Myocyte (in vitro differentiated cells): ENCODE measurements around the gene ESYT1. TPM values are rescaled to one million over a fixed set of nuclear protein-coding genes. Genes with fewer than 3 reads are reported as not detected.

Experiments used
- DNase-seq: peaks from one replicate; pipeline ENCODE4 v3.0.0-alpha.2; 2012; ENCODE audit warnings: low read depth
- polyA plus RNA-seq: library from polyadenylated mRNA; unstranded; fragments of >200 nt; gene quantifications from one replicate; pipeline ENCODE4 v1.2.1, GENCODE V29; 2012; ENCODE audit warnings: missing spikeins
- total RNA-seq: library from RNA; depleted of rRNA; stranded (reverse); fragments of >200 nt; gene quantifications from 2 replicates; pipeline ENCODE4 v1.2.3, GENCODE V29; 2014

ESYT1 gene
- 442 and 481 TPM in 2 replicates for total RNA-seq
- polyA plus RNA-seq = 152 TPM

DNA sequence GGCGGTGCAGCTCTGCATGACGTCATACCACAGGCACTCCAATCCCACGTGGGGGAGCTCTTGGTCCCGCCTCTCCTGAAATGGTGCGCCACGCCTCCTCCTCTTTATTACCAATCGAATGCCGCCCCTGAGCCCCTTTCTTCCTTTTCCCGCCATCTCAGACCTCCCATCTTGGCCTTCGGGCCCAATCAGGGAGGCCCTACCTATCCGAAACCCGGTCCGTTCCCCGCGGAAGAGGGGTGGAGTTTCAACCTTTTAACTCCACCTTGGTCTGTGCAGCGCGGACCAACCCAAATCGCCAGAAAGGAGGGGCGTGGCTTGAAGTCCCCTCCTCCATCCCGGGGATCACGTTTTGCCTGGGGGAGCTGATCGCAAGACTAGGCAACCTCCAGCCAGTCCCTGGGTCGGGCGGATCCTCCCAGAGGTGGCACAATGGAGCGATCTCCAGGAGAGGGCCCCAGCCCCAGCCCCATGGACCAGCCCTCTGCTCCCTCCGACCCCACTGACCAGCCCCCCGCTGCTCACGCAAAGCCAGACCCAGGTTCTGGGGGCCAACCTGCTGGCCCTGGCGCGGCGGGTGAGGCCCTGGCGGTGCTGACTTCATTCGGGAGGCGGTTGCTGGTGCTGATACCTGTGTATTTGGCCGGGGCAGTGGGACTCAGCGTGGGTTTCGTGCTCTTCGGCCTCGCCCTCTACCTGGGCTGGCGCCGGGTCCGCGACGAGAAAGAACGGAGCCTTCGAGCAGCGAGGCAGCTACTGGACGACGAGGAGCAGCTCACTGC is at the start of gene ESYT1:
Gene ESYT1 (plus strand): TSS at position 380 of the 782 bp plus-strand sequence. CDS start 53 bp downstream, at position 433.
- peak; percentile 100 for DNase-seq

DNA sequence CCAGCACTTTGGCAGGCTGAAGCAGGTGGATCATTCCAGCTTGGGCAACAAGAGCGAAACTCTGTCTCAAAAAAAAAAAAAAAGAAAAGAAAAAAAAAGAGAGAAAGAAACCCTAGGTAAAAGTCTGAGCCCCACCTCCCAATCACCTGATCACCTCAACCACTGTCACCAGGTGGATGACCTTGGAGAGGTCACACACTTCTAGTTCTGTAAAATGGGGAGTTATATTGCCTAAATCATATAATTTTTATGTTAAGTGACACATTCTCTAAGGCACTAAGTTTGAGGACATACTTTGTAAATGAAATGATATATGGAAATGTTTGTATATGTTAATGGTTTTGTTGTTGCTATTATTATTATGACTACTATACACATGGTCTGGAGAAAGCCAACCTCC is 49.6 kb upstream of the ESYT1 start:
- no peak for DNase-seq

GRCh38 chr12:56078931-56079722 is 48.9 kb upstream of the ESYT1 start:
- peak; percentile 92 for DNase-seq

- peak; percentile 92 for DNase-seq
Observed at GRCh38 chr12:56079723-56080555, 48.1 kb upstream of the ESYT1 start, which contains the start of gene ERBB3. Gene ERBB3, plus strand, starts transcription at chr12:56080165. Its CDS starts 136 bp downstream, at chr12:56080301.

- peak; percentile 62 for DNase-seq
Observed at GRCh38 chr12:56080556-56081138, 47.4 kb upstream of the ESYT1 start.

GRCh38 chr12:56081393-56082347 is 46.4 kb upstream of the ESYT1 start:
- peak; percentile 96 for DNase-seq

GRCh38 chr12:56082382-56082781 is 45.7 kb upstream of the ESYT1 start:
- DNase-seq = peak; percentile 49

DNA sequence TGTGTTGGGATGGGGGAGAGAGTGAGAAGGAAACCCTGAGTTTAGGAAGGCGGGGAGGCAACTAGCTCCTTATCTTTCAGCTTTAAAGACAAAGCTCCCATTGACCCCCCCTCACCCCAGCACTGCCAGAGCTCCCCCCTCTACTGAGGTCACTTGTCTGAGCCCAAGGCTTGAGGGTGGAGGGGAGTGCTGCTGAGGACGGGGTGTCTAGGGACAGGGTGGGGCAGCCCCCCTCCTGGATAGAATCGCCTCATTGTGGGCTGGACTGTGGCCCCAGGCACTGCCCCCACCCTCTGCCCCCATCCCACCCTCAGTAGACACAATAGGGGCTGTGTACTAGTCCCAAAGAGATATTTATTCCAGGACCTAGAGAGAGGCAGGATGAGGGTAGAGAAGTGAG is 45.1 kb upstream of the ESYT1 start:
- DNase-seq = no peak

DNA sequence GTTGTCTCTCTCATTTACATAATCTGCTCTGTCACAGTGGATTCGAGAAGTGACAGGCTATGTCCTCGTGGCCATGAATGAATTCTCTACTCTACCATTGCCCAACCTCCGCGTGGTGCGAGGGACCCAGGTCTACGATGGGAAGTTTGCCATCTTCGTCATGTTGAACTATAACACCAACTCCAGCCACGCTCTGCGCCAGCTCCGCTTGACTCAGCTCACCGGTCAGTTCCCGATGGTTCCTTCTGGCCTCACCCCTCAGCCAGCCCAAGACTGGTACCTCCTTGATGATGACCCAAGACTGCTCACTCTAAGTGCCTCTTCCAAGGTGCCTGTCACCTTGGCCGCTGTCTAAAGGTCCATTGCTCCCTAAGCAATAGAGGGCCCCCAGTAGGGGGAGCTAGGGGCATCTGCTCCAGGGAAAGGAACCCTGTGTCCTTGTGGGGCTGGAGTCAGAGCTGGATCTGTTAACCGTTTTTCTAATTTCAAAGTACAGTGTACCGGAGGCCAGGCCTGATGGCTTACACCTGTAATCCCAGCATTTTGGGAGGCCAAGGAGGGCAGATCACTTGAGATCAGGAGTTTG is 43.0 kb upstream of the ESYT1 start:
- DNase-seq = peak; percentile 23

DNA sequence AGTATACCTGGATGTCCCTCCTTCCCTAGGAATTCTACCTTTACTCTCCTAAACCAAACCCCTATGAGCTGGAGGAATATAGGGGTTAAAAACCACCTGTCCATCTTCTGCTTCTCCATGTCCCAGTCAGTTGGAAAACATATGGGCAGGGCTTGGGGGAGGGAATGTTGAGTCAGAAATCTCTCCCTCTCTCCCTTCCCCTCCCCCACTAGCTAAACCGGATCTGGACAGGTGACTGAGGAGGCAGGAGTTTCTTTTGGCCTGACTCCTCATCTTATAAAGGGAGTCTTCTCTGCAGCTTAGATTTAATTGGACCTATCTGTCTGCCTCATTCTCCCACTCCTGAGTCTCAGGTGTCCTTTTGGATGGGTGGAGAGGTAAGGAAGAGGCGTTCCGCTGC is 42.0 kb upstream of the ESYT1 start:
- peak; percentile 44 for DNase-seq

DNA sequence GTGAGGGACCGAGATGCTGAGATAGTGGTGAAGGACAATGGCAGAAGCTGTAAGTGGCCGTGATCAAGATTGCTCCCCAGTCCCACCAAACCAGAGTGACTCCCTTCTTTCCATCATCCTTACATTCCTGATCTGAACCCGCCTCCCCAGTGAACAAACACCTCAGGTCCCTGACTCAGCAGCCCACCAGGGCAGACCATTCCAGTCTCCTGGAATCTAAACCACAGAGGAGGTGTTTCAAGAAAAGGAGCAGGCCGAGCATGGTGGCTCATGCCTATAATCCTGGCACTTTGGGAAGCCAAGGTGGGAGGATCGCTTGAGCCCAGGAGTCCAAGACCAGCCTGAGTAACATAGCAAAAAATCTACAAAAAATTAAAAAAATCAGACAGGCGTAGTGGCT is 41.5 kb upstream of the ESYT1 start:
- no peak for DNase-seq

DNA sequence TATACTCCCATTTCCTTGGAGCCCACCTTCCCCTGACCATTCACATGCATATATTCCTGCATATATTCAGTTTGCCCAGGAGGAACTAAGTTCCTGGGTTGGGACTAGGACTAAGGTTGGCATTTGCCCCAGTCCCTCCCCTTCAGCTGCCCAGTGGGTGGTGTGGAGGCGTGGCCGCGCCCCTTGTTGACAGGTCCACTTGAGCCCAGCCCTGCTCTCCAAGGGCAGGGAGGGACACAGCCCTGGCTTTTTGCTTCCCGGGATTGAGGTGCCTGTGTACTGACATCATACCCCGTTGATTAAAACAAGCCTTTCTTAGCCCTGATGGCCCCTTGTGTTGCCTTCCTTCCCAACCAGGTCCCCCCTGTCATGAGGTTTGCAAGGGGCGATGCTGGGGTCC is 40.8 kb upstream of the ESYT1 start:
- DNase-seq = peak; percentile 91

- DNase-seq = no peak
Observed at GRCh38 chr12:56097738-56098137, 30.3 kb upstream of the ESYT1 start.

GRCh38 chr12:56098592-56098991 is 29.5 kb upstream of the ESYT1 start:
- DNase-seq = no peak

- no peak for DNase-seq
Observed at GRCh38 chr12:56099787-56100186, 28.3 kb upstream of the ESYT1 start.

DNA sequence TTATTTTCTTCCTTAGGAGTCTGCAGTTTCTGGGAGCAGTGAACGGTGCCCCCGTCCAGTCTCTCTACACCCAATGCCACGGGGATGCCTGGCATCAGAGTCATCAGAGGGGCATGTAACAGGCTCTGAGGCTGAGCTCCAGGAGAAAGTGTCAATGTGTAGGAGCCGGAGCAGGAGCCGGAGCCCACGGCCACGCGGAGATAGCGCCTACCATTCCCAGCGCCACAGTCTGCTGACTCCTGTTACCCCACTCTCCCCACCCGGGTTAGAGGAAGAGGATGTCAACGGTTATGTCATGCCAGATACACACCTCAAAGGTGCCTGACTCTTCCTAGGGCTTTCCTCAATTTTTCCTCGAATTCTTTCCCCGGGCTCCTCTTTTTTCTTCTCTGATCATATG is 27.0 kb upstream of the ESYT1 start:
- no peak for DNase-seq

DNA sequence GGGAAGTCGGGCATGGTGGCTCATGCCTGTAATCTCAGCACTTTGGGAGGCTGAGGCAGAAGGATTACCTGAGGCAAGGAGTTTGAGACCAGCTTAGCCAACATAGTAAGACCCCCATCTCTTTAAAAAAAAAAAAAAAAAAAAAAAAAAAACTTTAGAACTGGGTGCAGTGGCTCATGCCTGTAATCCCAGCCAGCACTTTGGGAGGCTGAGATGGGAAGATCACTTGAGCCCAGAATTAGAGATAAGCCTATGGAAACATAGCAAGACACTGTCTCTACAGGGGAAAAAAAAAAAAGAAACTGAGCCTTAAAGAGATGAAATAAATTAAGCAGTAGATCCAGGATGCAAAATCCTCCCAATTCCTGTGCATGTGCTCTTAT is 25.4 kb upstream of the ESYT1 start:
- no peak for DNase-seq

DNA sequence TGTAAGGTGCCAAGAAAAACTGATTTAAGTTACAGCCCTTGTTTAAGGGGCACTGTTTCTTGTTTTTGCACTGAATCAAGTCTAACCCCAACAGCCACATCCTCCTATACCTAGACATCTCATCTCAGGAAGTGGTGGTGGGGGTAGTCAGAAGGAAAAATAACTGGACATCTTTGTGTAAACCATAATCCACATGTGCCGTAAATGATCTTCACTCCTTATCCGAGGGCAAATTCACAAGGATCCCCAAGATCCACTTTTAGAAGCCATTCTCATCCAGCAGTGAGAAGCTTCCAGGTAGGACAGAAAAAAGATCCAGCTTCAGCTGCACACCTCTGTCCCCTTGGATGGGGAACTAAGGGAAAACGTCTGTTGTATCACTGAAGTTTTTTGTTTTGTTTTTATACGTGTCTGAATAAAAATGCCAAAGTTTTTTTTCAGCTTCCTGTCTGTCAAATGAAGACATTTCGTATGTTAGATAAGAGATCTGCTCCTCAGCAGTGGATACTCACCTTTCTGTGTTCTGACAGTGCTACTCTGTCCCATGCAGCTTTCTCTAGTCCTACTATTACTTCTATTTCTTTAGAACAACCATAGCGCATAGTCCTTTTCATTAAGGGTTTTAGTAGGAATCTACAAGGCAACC is 24.9 kb upstream of the ESYT1 start:
- DNase-seq = no peak

DNA sequence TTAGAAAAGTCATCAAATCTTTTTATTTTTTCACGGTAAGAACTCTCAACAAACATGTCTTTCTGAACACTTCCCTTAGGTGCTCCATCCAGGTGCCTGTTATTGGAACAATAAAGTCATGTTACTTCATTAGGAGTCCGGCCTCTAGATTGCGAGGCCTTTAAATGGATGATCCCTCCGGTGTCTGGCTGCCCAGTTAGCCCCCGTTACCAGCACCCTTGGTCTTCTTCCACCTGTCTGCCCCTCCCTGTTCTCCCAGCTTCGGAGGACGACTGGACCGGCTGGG is 24.3 kb upstream of the ESYT1 start:
- no peak for DNase-seq
